IMR-90 (cell line): ENCODE measurements around the gene DACH1.

Source experiments
- CTCF ChIP-seq: conservative IDR thresholded peaks from 2 replicates; pipeline ENCODE4 v1.5.1; 2012; ENCODE audit warnings: mild to moderate bottlenecking, low read depth, low read length, improper control_type of control experiment
- MAZ ChIP-seq: IDR thresholded peaks from 2 replicates; pipeline ENCODE4 v1.6.1; 2012; ENCODE audit warnings: low read depth, mild to moderate bottlenecking, low read length, improper control_type of control experiment, moderate library complexity, borderline replicate concordance
- POLR2A ChIP-seq: IDR thresholded peaks from 2 replicates; pipeline ENCODE4 v1.6.1; 2012; ENCODE audit warnings: mild to moderate bottlenecking, low read depth, low read length
- RFX5 ChIP-seq: IDR thresholded peaks from 2 replicates; pipeline ENCODE4 v1.8.0; 2012; ENCODE audit warnings: low read depth, mild to moderate bottlenecking, low read length, moderate library complexity
- SMC3 ChIP-seq: fragments of 150-350 bp; IDR thresholded peaks from 2 replicates; pipeline ENCODE4 v1.6.1; 2016; ENCODE audit warnings: low read depth, mild to moderate bottlenecking, antibody characterized with exemption, low read length, moderate library complexity

GRCh38 chr13:71718931-71719330 lies 148.1 kb downstream of the DACH1 start:
- no peak for TF ChIP-seq MAZ
- no peak for TF ChIP-seq CTCF
- TF ChIP-seq RFX5: no peak
- no peak for TF ChIP-seq SMC3
- no peak for TF ChIP-seq POLR2A
